Adrenal gland (tissue), 5 donors: ENCODE results near the gene PRKCB.

ENCODE experiments used
- CTCF ChIP-seq, 6 experiments: fragments of 450-650 bp in 4 of 6; fragments of 200-600 bp in 2 of 6; sonication (generic) in 1 of 6; IDR thresholded peaks; 1 replicate in 5 of 6; 2 replicates in 1 of 6; pipeline versions ENCODE4 v1.5.1 to v1.8.0; 2016 to 2021; ENCODE audit warnings: antibody characterized with exemption in 6 of 6, mild to moderate bottlenecking in 2 of 6, moderate library complexity in 1 of 6
- POLR2A ChIP-seq, 2 donors: fragments of 450-650 bp; IDR thresholded peaks; one replicate each; pipeline ENCODE4 v1.6.1; 2017; ENCODE audit warnings: antibody characterized with exemption in 2 of 2, mild to moderate bottlenecking in 2 of 2, moderate library complexity in 1 of 2
- donor health status: DM: no; HTN: no; CAD: no.

- TF ChIP-seq CTCF (IDR thresholded peaks at IDR 0.05) (no peak), POLR2A (IDR thresholded peaks at IDR 0.05) (no peak)
These were observed 13.2 kb downstream of the PRKCB start for GRCh38 chr16:23848958-23849357.
